OCI-LY1 (cell line): ENCODE measurements around the gene PPP2R2B.

Experiments
- H2AFZ ChIP-seq: fragments of 200-600 bp; sonication (generic), shearing (Covaris generic); 2 replicates; pipeline ENCODE4 v1.6.0; 2014; ENCODE audit warnings: antibody characterized with exemption, mild to moderate bottlenecking, low read length
- H3F3A ChIP-seq: fragments of 200-600 bp; sonication (generic), shearing (Covaris generic); 2 replicates; pipeline ENCODE4 v1.6.0; 2014; ENCODE audit warnings: mild to moderate bottlenecking, antibody characterized with exemption, low read length, moderate library complexity; ENCODE audit not compliant: insufficient read depth
- H3K27ac ChIP-seq: fragments of 200-600 bp; sonication (generic); 2 replicates; pipeline ENCODE4 v1.5.1; 2014; ENCODE audit warnings: low read length, mixed run types, mild to moderate bottlenecking, low read depth; ENCODE audit not compliant: poor library complexity, severe bottlenecking
- H3K27me3 ChIP-seq: fragments of 200-600 bp; sonication (generic); 2 replicates; pipeline ENCODE4 v1.6.0; 2014; ENCODE audit warnings: antibody characterized with exemption, mild to moderate bottlenecking, low read length, moderate library complexity; ENCODE audit not compliant: insufficient read depth
- H3K36me3 ChIP-seq: fragments of 200-600 bp; sonication (generic); 2 replicates; pipeline ENCODE4 v1.6.1; 2014; ENCODE audit warnings: mild to moderate bottlenecking, antibody characterized with exemption, low read length, moderate library complexity, mixed read lengths; ENCODE audit not compliant: insufficient read depth
- H3K4me1 ChIP-seq: fragments of 200-600 bp; sonication (generic); 2 replicates; pipeline ENCODE4 v1.5.1; 2014; ENCODE audit warnings: mild to moderate bottlenecking, low read length, moderate library complexity; ENCODE audit not compliant: insufficient read depth, severe bottlenecking
- H3K4me2 ChIP-seq: fragments of 200-600 bp; sonication (generic), shearing (Covaris generic); 2 replicates; pipeline ENCODE4 v1.6.1; 2014; ENCODE audit warnings: low read length
- H3K4me3 ChIP-seq: fragments of 200-600 bp; sonication (generic); 2 replicates; pipeline ENCODE4 v1.5.1; 2014; ENCODE audit warnings: low read length, low read depth, mild to moderate bottlenecking, mixed read lengths; ENCODE audit not compliant: poor library complexity, severe bottlenecking
- H3K79me2 ChIP-seq: fragments of 200-600 bp; shearing (Covaris generic); 2 replicates; pipeline ENCODE4 v1.6.1; 2016; ENCODE audit warnings: mixed run types, low read length, mixed read lengths; ENCODE audit not compliant: insufficient read depth
- H3K9ac ChIP-seq: fragments of 200-600 bp; sonication (generic), shearing (Covaris generic); 2 replicates; pipeline ENCODE4 v1.6.1; 2014; ENCODE audit warnings: mild to moderate bottlenecking, low read length, mixed read lengths
- H3K9me2 ChIP-seq: fragments of 200-600 bp; sonication (generic), shearing (Covaris generic); 2 replicates; pipeline ENCODE4 v1.6.1; 2014; ENCODE audit warnings: low read depth, mild to moderate bottlenecking, low read length, mixed read lengths
- H3K9me3 ChIP-seq: fragments of 200-600 bp; shearing (Covaris generic); 2 replicates; pipeline ENCODE4 v1.6.1; 2014; ENCODE audit warnings: low read length, mixed read lengths
- H4K20me1 ChIP-seq: fragments of 200-600 bp; sonication (generic), shearing (Covaris generic); 2 replicates; pipeline ENCODE4 v1.6.0; 2016; ENCODE audit warnings: mild to moderate bottlenecking, low read length; ENCODE audit not compliant: insufficient read depth
- CTCF ChIP-seq: fragments of 200-600 bp; sonication (generic), shearing (Covaris generic); IDR thresholded peaks from 2 replicates; pipeline ENCODE4 v1.5.1; 2017; ENCODE audit warnings: mild to moderate bottlenecking, antibody characterized with exemption, low read length, moderate library complexity, mixed read lengths
- EZH2 ChIP-seq: fragments of 200-600 bp; sonication (generic), shearing (Covaris generic); IDR thresholded peaks from 2 replicates; pipeline ENCODE4 v1.8.0; 2017; ENCODE audit warnings: borderline replicate concordance, mixed run types, mild to moderate bottlenecking, antibody characterized with exemption, low read length, moderate library complexity, mixed read lengths

PPP2R2B gene

GRCh38 chr5:146818822-146819221 lies 59.7 kb downstream of the PPP2R2B start:
- H3K4me2 ChIP-seq, result no peak overlapping the region
- H3K4me3 ChIP-seq, result no peak overlapping the region
- no peaks in the 10 kb centered on the region for H4K20me1 ChIP-seq
- no peak overlapping the region for H2AFZ ChIP-seq
- H3K9ac ChIP-seq, result no peak overlapping the region
- no peak for TF ChIP-seq CTCF
- TF ChIP-seq EZH2, result no peak
- no peaks in the 10 kb centered on the region for H3K4me1 ChIP-seq
- no peak overlapping the region for H3K27ac ChIP-seq
- no peaks in the 10 kb centered on the region for H3K79me2 ChIP-seq
- H3K9me3 ChIP-seq, result no peaks in the 10 kb centered on the region
- no peaks in the 10 kb centered on the region for H3K9me2 ChIP-seq
- H3K27me3 ChIP-seq, result no peaks in the 10 kb centered on the region
- no peaks in the 10 kb centered on the region for H3K36me3 ChIP-seq
- H3F3A ChIP-seq, result no peaks in the 10 kb centered on the region

GRCh38 chr5:146817973-146818372 lies 60.6 kb downstream of the PPP2R2B start:
- TF ChIP-seq EZH2 (no peak), CTCF (no peak)
- Histone ChIP-seq H3K9me2 (no peaks in the 10 kb centered on the region), H4K20me1 (no peaks in the 10 kb centered on the region), H3K4me2 (no peak overlapping the region), H3K36me3 (no peaks in the 10 kb centered on the region), H3K79me2 (no peaks in the 10 kb centered on the region), H2AFZ (no peak overlapping the region), H3K27me3 (no peaks in the 10 kb centered on the region), H3F3A (no peaks in the 10 kb centered on the region), H3K4me3 (no peak overlapping the region), H3K27ac (no peak overlapping the region), H3K9ac (no peak overlapping the region), H3K4me1 (no peaks in the 10 kb centered on the region), H3K9me3 (no peaks in the 10 kb centered on the region)

- no peaks in the 10 kb centered on the region for H3K9me2 ChIP-seq
- H3K4me1 ChIP-seq, result no peaks in the 10 kb centered on the region
- no peak overlapping the region for H3K4me3 ChIP-seq
- H3K79me2 ChIP-seq, result no peaks in the 10 kb centered on the region
- no peak for TF ChIP-seq EZH2
- no peak for TF ChIP-seq CTCF
- H3K4me2 ChIP-seq, result no peak overlapping the region
- no peaks in the 10 kb centered on the region for H3K27me3 ChIP-seq
- no peaks in the 10 kb centered on the region for H3K36me3 ChIP-seq
- H3F3A ChIP-seq, result no peaks in the 10 kb centered on the region
- no peak overlapping the region for H3K9ac ChIP-seq
- H4K20me1 ChIP-seq, result no peaks in the 10 kb centered on the region
- no peaks in the 10 kb centered on the region for H3K9me3 ChIP-seq
- no peak overlapping the region for H3K27ac ChIP-seq
- H2AFZ ChIP-seq, result no peak overlapping the region
Measured at GRCh38 chr5:146816775-146817387, 61.7 kb downstream of the PPP2R2B start.
